Measurements from ENCODE around the gene WBP2NL. TPM values are rescaled to one million over a fixed set of nuclear protein-coding genes. Genes with fewer than 3 reads are reported as not detected.

The WBP2NL gene
- total RNA-seq, 1 donor from 2014 or later, result 0.20 TPM

DNA sequence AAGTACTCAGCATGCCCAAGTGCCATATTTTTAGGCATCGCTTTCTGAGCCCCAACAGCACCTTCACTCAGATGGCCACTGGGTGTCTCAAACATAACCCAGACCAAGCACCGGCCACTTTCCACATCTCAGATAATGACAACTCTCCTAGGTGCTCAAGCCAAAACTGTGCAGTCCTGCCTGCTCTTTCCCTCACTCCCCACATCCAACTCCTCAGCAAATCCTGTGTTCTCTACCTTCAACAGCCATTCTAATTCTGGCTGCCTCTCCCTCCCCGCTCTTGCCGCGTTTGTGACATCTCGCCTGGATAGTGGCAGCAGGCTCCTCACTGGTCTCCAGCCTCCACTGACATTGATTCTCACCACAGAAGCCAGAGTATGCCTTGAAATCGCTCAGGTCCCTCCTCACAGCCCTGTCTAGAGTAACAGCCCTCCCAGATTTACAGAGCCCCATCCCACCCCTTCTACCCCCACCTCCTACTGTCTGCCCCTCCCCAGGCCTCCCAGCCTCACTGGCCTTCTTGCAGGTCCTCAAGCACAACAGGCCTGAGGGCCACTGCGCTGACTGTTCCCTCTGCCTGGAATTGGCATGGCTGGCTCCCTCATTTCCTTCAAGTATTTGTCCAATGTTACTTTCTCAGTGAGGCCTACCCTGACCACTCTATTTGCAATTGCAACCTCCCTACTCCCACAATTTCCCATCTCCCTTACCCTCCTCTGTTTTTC, 74.2 kb downstream of the WBP2NL start:
- DNase-seq (ENCODE audit: low read depth, low spot score), result no peak

DNA sequence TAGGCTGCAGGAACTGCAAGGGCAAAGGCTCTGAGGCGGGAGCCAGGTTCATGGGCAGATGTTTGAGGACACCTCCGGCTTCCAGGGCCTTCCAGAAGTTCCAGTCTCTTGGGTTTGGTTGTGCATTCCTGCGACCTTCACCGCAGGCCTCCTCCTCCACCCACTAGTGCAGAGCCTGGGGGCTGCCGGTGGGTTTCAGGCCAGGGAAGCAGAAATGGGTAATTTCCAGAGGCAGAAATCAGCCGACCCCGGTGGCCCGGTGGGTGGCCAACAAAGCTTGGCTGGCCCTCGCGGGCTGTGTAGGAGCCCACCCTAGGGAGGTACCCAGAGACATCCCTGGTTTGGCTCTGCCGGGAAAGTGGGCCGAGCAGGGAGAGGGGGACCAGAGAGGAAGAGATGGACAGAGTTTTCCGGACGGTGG, 75.0 kb downstream of the WBP2NL start:
- no peak for DNase-seq (ENCODE audit: low read depth, low spot score)

DNA sequence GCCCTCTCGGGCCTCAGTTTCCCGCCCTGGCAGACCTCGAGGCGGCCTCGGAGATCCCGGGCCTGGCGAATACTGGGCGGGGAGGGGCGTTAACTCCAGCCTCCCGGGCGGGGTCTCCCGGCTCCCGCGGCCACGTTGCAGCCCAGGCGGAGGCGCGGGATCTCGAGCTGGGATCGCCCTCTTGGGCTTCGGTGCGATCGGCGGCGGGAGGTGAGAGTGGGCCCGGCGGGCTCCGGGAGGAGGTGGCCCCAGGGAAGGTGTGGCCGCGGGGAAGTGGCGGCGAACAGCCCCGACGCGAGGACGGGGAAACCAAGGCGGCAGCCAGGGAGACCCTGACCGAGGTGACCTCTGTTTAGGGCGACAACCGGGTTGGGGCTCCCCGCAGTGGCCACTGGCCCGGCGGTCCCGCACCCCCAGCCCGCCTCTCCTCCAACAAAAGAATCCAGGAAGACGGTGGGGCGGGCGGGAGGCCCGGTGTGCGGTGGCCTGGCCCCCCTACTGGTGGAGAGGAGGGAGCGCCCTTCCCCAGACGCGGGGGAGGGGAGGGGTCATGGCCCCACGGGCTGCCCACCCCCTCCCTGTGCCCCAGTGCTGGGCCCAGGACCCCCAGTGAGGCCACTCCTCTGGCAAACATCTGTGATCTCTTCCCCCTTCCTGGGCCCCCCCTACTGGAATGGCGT, 75.7 kb downstream of the WBP2NL start, which contains the start of gene PHETA2:
TSS of gene PHETA2 (plus strand) at position 117 of the 680 bp plus-strand sequence. CDS start 3,046 bp downstream, outside the sequence.
- DNase-seq (ENCODE audit: low read depth, low spot score), result no peak

DNA sequence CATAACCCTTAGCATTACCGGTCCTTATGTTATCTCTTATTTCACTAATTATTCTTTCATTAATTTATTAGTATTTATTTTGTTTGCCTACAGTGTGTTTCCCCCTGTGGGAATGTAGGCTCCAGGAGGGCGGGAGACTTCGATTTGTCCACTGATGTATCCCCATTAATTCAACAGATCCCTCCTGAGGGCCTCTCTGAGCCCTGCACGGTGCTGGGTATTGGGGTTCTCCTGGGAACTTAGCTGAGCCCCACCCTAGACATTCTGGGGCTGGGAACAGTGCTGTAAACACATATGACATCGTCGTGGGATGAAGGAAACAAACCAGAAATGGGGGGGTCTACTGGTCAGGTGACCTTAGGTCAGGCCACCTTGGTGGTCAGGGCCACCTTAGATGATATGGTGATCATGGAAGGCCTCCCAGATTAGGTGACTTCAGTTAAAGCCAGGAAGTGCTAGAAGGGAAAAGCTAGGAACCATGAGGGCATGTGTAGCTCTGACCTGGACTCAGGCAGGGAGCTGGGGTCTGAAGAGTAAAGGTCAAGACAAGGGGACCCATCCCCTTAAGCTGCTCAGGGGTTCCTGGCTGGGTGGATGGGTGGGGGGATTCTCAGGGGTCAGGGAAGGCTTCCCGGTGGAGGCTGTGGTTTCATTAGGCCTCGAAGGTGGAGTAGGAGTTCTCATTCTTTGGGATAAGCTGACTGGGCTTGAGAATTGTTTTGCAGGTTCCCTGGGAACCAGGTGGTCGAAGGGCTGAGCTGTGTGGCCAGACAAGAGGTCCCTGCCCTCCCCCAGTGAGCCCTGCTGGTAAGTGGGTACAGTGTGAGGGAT, 76.5 kb downstream of the WBP2NL start:
- no peak for DNase-seq (ENCODE audit: low read depth, low spot score)

DNA sequence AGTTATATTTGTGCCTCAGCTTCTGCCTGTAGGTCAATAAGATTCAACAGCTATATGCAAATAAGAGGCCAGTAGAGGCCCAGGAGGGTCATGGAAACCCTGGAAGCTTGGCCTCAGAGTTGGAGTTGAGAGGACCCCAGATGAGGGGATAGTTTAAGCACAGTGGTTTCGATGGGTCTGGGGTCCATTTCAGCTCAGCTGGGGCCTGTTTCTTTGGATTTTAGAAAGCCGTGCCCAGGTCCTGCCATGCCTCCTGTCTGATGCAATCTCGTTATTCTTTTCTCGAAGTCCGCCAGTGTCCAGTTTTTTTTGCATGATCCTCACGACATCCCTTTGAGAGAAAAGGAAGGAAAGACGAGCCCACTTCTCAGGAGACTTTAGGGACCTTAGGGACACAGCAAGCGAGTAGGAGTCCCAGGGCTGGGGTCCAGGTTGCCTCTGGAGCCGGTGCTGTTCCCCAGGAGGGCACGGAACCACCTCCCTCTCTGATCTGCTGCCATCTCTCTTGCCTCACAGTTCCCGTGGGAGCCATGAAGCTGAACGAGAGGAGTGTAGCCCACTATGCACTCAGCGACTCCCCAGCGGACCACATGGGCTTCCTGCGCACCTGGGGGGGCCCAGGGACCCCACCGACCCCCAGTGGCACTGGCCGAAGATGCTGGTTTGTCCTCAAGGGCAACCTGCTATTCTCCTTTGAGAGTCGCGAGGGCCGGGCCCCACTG, 78.3 kb downstream of the WBP2NL start:
- no peak for DNase-seq (ENCODE audit: low read depth, low spot score)

DNA sequence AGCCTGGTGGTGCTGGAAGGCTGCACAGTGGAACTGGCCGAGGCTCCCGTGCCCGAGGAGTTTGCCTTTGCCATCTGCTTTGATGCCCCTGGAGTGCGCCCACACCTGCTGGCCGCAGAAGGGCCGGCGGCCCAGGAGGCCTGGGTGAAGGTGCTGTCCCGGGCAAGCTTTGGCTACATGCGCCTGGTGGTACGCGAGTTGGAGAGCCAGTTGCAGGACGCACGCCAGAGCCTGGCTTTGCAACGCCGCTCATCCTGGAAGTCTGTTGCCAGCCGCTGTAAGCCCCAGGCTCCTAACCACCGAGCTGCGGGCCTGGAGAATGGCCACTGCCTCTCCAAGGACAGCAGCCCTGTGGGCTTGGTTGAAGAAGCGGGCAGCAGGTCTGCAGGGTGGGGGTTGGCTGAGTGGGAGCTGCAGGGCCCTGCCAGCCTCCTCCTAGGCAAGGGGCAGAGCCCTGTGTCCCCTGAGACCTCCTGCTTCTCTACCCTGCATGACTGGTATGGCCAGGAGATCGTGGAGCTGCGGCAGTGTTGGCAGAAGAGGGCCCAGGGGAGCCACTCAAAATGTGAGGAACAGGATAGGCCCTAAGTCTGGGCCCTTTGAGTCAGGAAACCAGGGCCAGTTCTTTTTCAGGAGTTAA, 79.0 kb downstream of the WBP2NL start:
- no peak for DNase-seq (ENCODE audit: low read depth, low spot score)

Other genes with a start within 250 kb of the WBP2NL start
- gene CCDC134, start 198.1 kb upstream of the WBP2NL start, total RNA-seq, result 6.7 and 11.2 TPM in 2 replicates
- 47.9 and 60.6 TPM in 2 replicates for gene SREBF2, start 165.7 kb upstream of the WBP2NL start, total RNA-seq
- not detected in 2 replicates for gene SHISA8, start 83.7 kb upstream of the WBP2NL start, total RNA-seq
- 0.13 TPM in 1 of 2 replicates, not detected in the other for gene TNFRSF13C, start 72.0 kb upstream of the WBP2NL start, total RNA-seq
- 22.1 and 35.4 TPM in 2 replicates for gene CENPM, start 51.6 kb upstream of the WBP2NL start, total RNA-seq
- gene SEPTIN3, start 29.3 kb upstream of the WBP2NL start, total RNA-seq, result 0.07 TPM in 2 replicates
- gene NAGA, start 72.0 kb downstream of the WBP2NL start, total RNA-seq, result 46.4 and 56.8 TPM in 2 replicates
- 17.5 and 25.4 TPM in 2 replicates for gene PHETA2, start 75.5 kb downstream of the WBP2NL start, total RNA-seq
- 10.8 and 14.5 TPM in 2 replicates for gene SMDT1, start 80.9 kb downstream of the WBP2NL start, total RNA-seq
- 61.7 and 65.9 TPM in 2 replicates for gene NDUFA6, start 92.0 kb downstream of the WBP2NL start, total RNA-seq
- 0.13 and 0.14 TPM in 2 replicates for gene CYP2D6, start 132.0 kb downstream of the WBP2NL start, total RNA-seq